GM12878 (cell line): ENCODE results near the gene PRR3. TPM values are rescaled to one million over a fixed set of nuclear protein-coding genes. Genes with fewer than 3 reads are reported as not detected.

Experiments used
- ATAC-seq: fragments of 200-7000 bp; cut with Tn5 transposase; 3 replicates; pipeline ENCODE4 v1.9.1; 2020; ENCODE audit warnings: mild to moderate bottlenecking, moderate library complexity
- BruUV-seq: library from RNA; stranded (reverse); fragments of 400-500 nt; replicated peaks from 2 replicates; lab custom pipeline; 2021; lab: Mats Ljungman, UMichigan
- CTCF ChIA-PET: fragments of 300-600 bp; sonication (Branson Sonifier 250); formaldehyde crosslinking; extraction: SDS; loops from one replicate; lab custom pipeline; 2021; ENCODE audit warnings: inconsistent platforms; lab: Yijun Ruan, JAX
- POLR2A ChIA-PET: fragments of 350-600 bp; formaldehyde crosslinking; extraction: SDS; loops from one replicate; lab custom pipeline; 2021; ENCODE audit warnings: inconsistent platforms; lab: Charles Lee
- RAD21 ChIA-PET: fragments of 300-600 bp; sonication (Branson Sonifier 250); formaldehyde crosslinking; loops from one replicate; lab custom pipeline; 2023; ENCODE audit warnings: antibody characterized with exemption; ENCODE audit not compliant: unreplicated experiment; lab: Charles Lee
- SMC1A ChIA-PET: fragments of 300-600 bp; sonication (Branson Sonifier 250); formaldehyde crosslinking; loops from one replicate; lab custom pipeline; 2023; ENCODE audit not compliant: unreplicated experiment, uncharacterized antibody; lab: Charles Lee
- DNase-seq: peaks from one replicate; pipeline ENCODE4 v3.0.0-alpha.2; 2011; ENCODE audit warnings: low read depth, low spot score
- FAIRE-seq: peaks from 3 replicates; lab custom pipeline; 2011; peaks lifted over from hg19 to GRCh38; lab: Jason Lieb, UNC
- H2AFZ ChIP-seq: 2 replicates; pipeline ENCODE4 v1.6.0; 2011; ENCODE audit warnings: low read depth, low read length, control low read depth; ENCODE audit not compliant: control insufficient read depth
- H3K27ac ChIP-seq: 2 replicates; pipeline ENCODE4 v1.5.1; 2011; ENCODE audit warnings: control low read depth; ENCODE audit not compliant: control insufficient read depth, insufficient read depth
- H3K27me3 ChIP-seq, 2 experiments: replicated peaks in 1 of 2; 2 replicates each; pipeline versions ENCODE4 v1.6.0 to v1.6.1; 2011; ENCODE audit warnings: low read length in 1 of 2; ENCODE audit not compliant: control insufficient read depth in 2 of 2, insufficient read depth in 2 of 2
- H3K36me3 ChIP-seq, 2 experiments: 2 replicates each; pipeline ENCODE4 v1.5.1; 2011; ENCODE audit warnings: low read length in 1 of 2; ENCODE audit not compliant: control insufficient read depth in 2 of 2, insufficient read depth in 2 of 2
- H3K4me1 ChIP-seq: 2 replicates; pipeline ENCODE4 v1.6.1; 2011; ENCODE audit warnings: mild to moderate bottlenecking, low read length, moderate library complexity, mixed read lengths; ENCODE audit not compliant: control insufficient read depth, insufficient read depth
- H3K4me2 ChIP-seq: 2 replicates; pipeline ENCODE4 v1.6.0; 2011; ENCODE audit warnings: control low read depth; ENCODE audit not compliant: control insufficient read depth, insufficient read depth
- H3K4me3 ChIP-seq: fragments of 200-600 bp; sonication (generic); 2 replicates; pipeline ENCODE4 v1.5.1; 2016
- H3K79me2 ChIP-seq: 2 replicates; pipeline ENCODE4 v1.6.0; 2011; ENCODE audit warnings: low read length; ENCODE audit not compliant: control insufficient read depth, insufficient read depth
- H3K9ac ChIP-seq: 2 replicates; pipeline ENCODE4 v1.8.0; 2011; ENCODE audit warnings: low read length, control low read depth, mixed read lengths; ENCODE audit not compliant: control insufficient read depth, insufficient read depth
- H3K9me3 ChIP-seq: replicated peaks from 3 replicates; pipeline ENCODE4 v1.5.1; 2011; ENCODE audit warnings: mild to moderate bottlenecking, low read length; ENCODE audit not compliant: control insufficient read depth, insufficient read depth
- H4K20me1 ChIP-seq: 2 replicates; pipeline ENCODE4 v1.6.0; 2011; ENCODE audit not compliant: control insufficient read depth, insufficient read depth
- BMI1 ChIP-seq: fragments of 450-650 bp; IDR thresholded peaks from 2 replicates; pipeline ENCODE4 v1.6.1; 2016; ENCODE audit warnings: mild to moderate bottlenecking, moderate library complexity, borderline replicate concordance
- POLR2AphosphoS5 ChIP-seq: IDR thresholded peaks from 2 replicates; pipeline ENCODE4 v1.6.1; 2011; ENCODE audit warnings: mild to moderate bottlenecking, low read length, inconsistent platforms
- POU2F2 ChIP-seq: IDR thresholded peaks from 3 replicates; pipeline ENCODE4 v1.6.1; 2011; ENCODE audit warnings: low read depth, mild to moderate bottlenecking, low read length, borderline replicate concordance
- WGBS: methylation state at CpG from one replicate; pipeline ENCODE4 v1.1.6; 2016; ENCODE audit warnings: low lambda C conversion rate; ENCODE audit not compliant: insufficient replicate concordance, insufficient coverage; ENCODE audit errors: missing lambda C conversion rate; 5-methylcytosine and 5-hydroxymethylcytosine counted together
- in situ Hi-C: fragments of 300-500 bp; cut with MboI; formaldehyde crosslinking; loops from 9 replicates; pipeline ENCODE4 v1.14.3; 2018; ENCODE audit warnings: mixed read lengths
- intact Hi-C: fragments of 100-400 bp; cut with micrococcal nuclease; formaldehyde crosslinking; loops from one replicate; pipeline ENCODE4 v1.14.2; 2022; ENCODE audit not compliant: unreplicated experiment
- polyA plus RNA-seq, 11 experiments: library from polyadenylated mRNA; depleted of rRNA in 4 of 11; unstranded in 6 of 11; stranded (reverse) in 5 of 11; fragments of >200 nt; fragmentation: Nextera tagmentation in 4 of 11; fragmentation: Illumina TruSeq in 1 of 11; extraction: Ambion mirVana in 4 of 11; extraction: Trizol in 1 of 11; gene quantifications; 1 replicate in 1 of 11; 2 replicates in 10 of 11; pipeline versions ENCODE4 v1.2.1 to v1.2.3, GENCODE V29; 2011 to 2016; ENCODE audit warnings: inconsistent platforms in 2 of 11, missing spikeins in 2 of 11, low read depth in 1 of 11
- total RNA-seq, 4 experiments: library from RNA; depleted of rRNA in 3 of 4; stranded (reverse); fragments of >200 nt in 3 of 4; fragmentation: Illumina TruSeq in 1 of 4; extraction: Trizol in 1 of 4; gene quantifications; 2 replicates each; pipeline versions ENCODE4 v1.2.1 to v1.2.3, GENCODE V29; 2013 to 2021

The PRR3 gene
- total and polyA plus RNA-seq, 10 of the 15 experiments (the other 5 are each of a cell fraction or from before 2014, with no cell fraction given), result 14.0 to 38.2 (median 20.5) TPM

GRCh38 chr6:30578051-30578450 is 21.0 kb downstream of the PRR3 start:
- Histone ChIP-seq H3K79me2 (peaks cover 28% of the 10 kb centered on the region), H3K4me2 (no peak overlapping the region)

GRCh38 chr6:30583921-30584320 is 26.8 kb downstream of the PRR3 start:
- Histone ChIP-seq H3K4me1 (no peaks in the 10 kb centered on the region), H3K36me3 (peaks cover 27 to 45% of the 10 kb centered on the region in 2 experiments), H3K4me2 (no peak overlapping the region), H3K9ac (no peak overlapping the region), H2AFZ (no peak overlapping the region), H4K20me1 (no peaks in the 10 kb centered on the region), H3K9me3 (no peaks in the 10 kb centered on the region), H3K79me2 (no peaks in the 10 kb centered on the region), H3K4me3 (no peak overlapping the region), H3K27ac (no peak overlapping the region), H3K27me3 (no peaks in the 10 kb centered on the region)
- WGBS, result 97% methylated on average over 5 of the region's 5 CpGs
- no TSS peak for BruUV-seq
- ChIA-PET POLR2A (interaction anchor here (0.6 to 0.7 kb wide), 2 partner anchors 9 to 937 kb away, joined by 3 read pairs; no protein-coding TSS in a partner anchor), SMC1A (interaction anchor here (0.8 kb wide), 1 partner anchor 10 kb away, joined by 3 read pairs; no protein-coding TSS in a partner anchor), CTCF (interaction anchor here (1.5 kb wide), 1 partner anchor 13 kb away, joined by 6 read pairs; no protein-coding TSS in a partner anchor), RAD21 (interaction anchor here (1.3 kb wide), 1 partner anchor 39 kb away, joined by 3 read pairs; no protein-coding TSS in a partner anchor)
- FAIRE-seq (no peak), DNase-seq (no peak), ATAC-seq (no peak)
- TF ChIP-seq POLR2AphosphoS5 (0 out of 2 replicates have a peak, but pooled peaks have one; percentile 28), POU2F2 (no peak)
- in situ Hi-C loops (no loop called here), intact Hi-C loops (no loop called here)

More at GRCh38 chr6:30578051-30578450, 21.0 kb downstream of the PRR3 start:
- TF ChIP-seq BMI1, result no peak
- ChIA-PET SMC1A (interaction anchor here (0.9 to 1.2 kb wide), 2 partner anchors 29 to 40 kb away, joined by 3 to 6 read pairs; partner anchors contain the start of genes MRPS18B and PPP1R10), RAD21 (interaction anchor here (1.4 kb wide), 1 partner anchor 19 kb away, joined by 4 read pairs; no protein-coding TSS in a partner anchor), POLR2A (interaction anchor here (0.6 to 1.2 kb wide), 4 partner anchors 9 to 222 kb away, joined by 3 to 4 read pairs (median 3); no protein-coding TSS in a partner anchor), CTCF (interaction anchor here (1.0 to 2.0 kb wide), 2 partner anchors 12 to 19 kb away, joined by 4 to 6 read pairs; no protein-coding TSS in a partner anchor)
- Histone ChIP-seq H3K4me3 (no peak overlapping the region), H3K36me3 (peaks cover 16 to 32% of the 10 kb centered on the region in 2 experiments), H3K9ac (no peak overlapping the region), H3K4me1 (no peaks in the 10 kb centered on the region), H2AFZ (no peak overlapping the region), H3K27ac (no peak overlapping the region), H3K9me3 (no peaks in the 10 kb centered on the region), H4K20me1 (peaks cover 6% of the 10 kb centered on the region; the same call in 1 of the 2 replicates), H3K27me3 (no peaks in the 10 kb centered on the region)
- no peak for DNase-seq
- FAIRE-seq, result no peak
- no peak for ATAC-seq
- intact Hi-C loops (no loop called here), in situ Hi-C loops (no loop called here)
- 97% methylated on average over 8 of the region's 8 CpGs for WGBS
- no TSS peak for BruUV-seq
